Smooth muscle cell (in vitro differentiated cells): ENCODE measurements around the gene RAB3C. TPM values are rescaled to one million over a fixed set of nuclear protein-coding genes. Genes with fewer than 3 reads are reported as not detected.

Source experiments
- DNase-seq: peaks from one replicate; lab custom pipeline; 2025; ENCODE audit not compliant: unreplicated experiment; lab: John Stamatoyannopoulos, UW
- H2AFZ ChIP-seq: fragments of 200-600 bp; sonication (generic); 2 replicates; pipeline ENCODE4 v1.6.0; 2016; ENCODE audit warnings: antibody characterized with exemption, low read depth, mild to moderate bottlenecking
- H3F3A ChIP-seq: fragments of 200-600 bp; sonication (generic); 2 replicates; pipeline ENCODE4 v1.6.0; 2017; ENCODE audit warnings: antibody characterized with exemption, low read depth
- H3K27ac ChIP-seq: fragments of 200-600 bp; sonication (generic); 2 replicates; pipeline ENCODE4 v1.5.1; 2016; ENCODE audit warnings: low read depth, mild to moderate bottlenecking
- H3K27me3 ChIP-seq: fragments of 200-600 bp; sonication (generic); 2 replicates; pipeline ENCODE4 v1.6.1; 2016; ENCODE audit warnings: low read depth, mild to moderate bottlenecking
- H3K36me3 ChIP-seq: fragments of 200-600 bp; sonication (generic); 2 replicates; pipeline ENCODE4 v1.5.1; 2016; ENCODE audit warnings: low read depth
- H3K4me1 ChIP-seq: fragments of 200-600 bp; sonication (generic); 2 replicates; pipeline ENCODE4 v1.5.1; 2016; ENCODE audit warnings: low read depth
- H3K4me2 ChIP-seq: fragments of 200-600 bp; sonication (generic); 2 replicates; pipeline ENCODE4 v1.6.0; 2016; ENCODE audit warnings: mild to moderate bottlenecking
- H3K4me3 ChIP-seq: fragments of 200-600 bp; sonication (generic); 2 replicates; pipeline ENCODE4 v1.5.1; 2016; ENCODE audit warnings: mild to moderate bottlenecking
- H3K79me2 ChIP-seq: fragments of 200-600 bp; sonication (generic); 2 replicates; pipeline ENCODE4 v1.6.0; 2016; ENCODE audit warnings: low read depth, mild to moderate bottlenecking
- H3K9ac ChIP-seq: fragments of 200-600 bp; sonication (generic); 2 replicates; pipeline ENCODE4 v1.6.0; 2016; ENCODE audit warnings: low read depth
- H3K9me3 ChIP-seq: fragments of 200-600 bp; sonication (generic); replicated peaks from 2 replicates; pipeline ENCODE4 v1.5.1; 2016; ENCODE audit warnings: low read depth
- H4K20me1 ChIP-seq: fragments of 200-600 bp; sonication (generic); 2 replicates; pipeline ENCODE4 v1.6.0; 2016; ENCODE audit warnings: low read depth
- CTCF ChIP-seq: fragments of 200-600 bp; sonication (generic); IDR thresholded peaks from 2 replicates; pipeline ENCODE4 v1.5.1; 2017; ENCODE audit warnings: borderline replicate concordance, mild to moderate bottlenecking, antibody characterized with exemption; ENCODE audit not compliant: insufficient read depth, poor library complexity, severe bottlenecking
- WGBS: methylation state at CpG from one replicate; pipeline ENCODE4 v1.1.7; 2016; ENCODE audit warnings: low lambda C conversion rate; 5-methylcytosine and 5-hydroxymethylcytosine counted together
- polyA plus RNA-seq: library from polyadenylated mRNA; unstranded; fragments of >200 nt; fragmentation: Nextera tagmentation; extraction: Ambion mirVana; gene quantifications from 2 replicates; pipeline ENCODE4 v1.2.1, GENCODE V29; 2016
- total RNA-seq: library from RNA; depleted of rRNA; stranded (reverse); fragments of >200 nt; gene quantifications from 2 replicates; pipeline ENCODE4 v1.2.3, GENCODE V29; 2014

RAB3C gene
- total and polyA plus RNA-seq, 2 experiments from 2014 or later: 0.10 to 1.1 TPM

GRCh38 chr5:58898538-58898937, 315.7 kb downstream of the RAB3C start:
- no peak for TF ChIP-seq CTCF
- no peak overlapping the region for H3K4me2 ChIP-seq
- no peak overlapping the region for H3K4me3 ChIP-seq
- no peak overlapping the region for H2AFZ ChIP-seq
- H3K79me2 ChIP-seq: no peaks in the 10 kb centered on the region
- no peak for DNase-seq
- no peaks in the 10 kb centered on the region for H4K20me1 ChIP-seq
- H3K27ac ChIP-seq: no peak overlapping the region
- H3F3A ChIP-seq: no peaks in the 10 kb centered on the region
- no peaks in the 10 kb centered on the region for H3K9me3 ChIP-seq
- H3K4me1 ChIP-seq: no peaks in the 10 kb centered on the region
- H3K9ac ChIP-seq: no peak overlapping the region
- H3K36me3 ChIP-seq: no peaks in the 10 kb centered on the region
- H3K27me3 ChIP-seq: no peaks in the 10 kb centered on the region

GRCh38 chr5:58901271-58901670, 318.4 kb downstream of the RAB3C start:
- no peak for TF ChIP-seq CTCF
- H3K4me3 ChIP-seq: no peak overlapping the region
- H3K27ac ChIP-seq: no peak overlapping the region
- no peaks in the 10 kb centered on the region for H3K4me1 ChIP-seq
- H3K9ac ChIP-seq: no peak overlapping the region
- 89% methylated on average over 11 of the region's 11 CpGs for WGBS
- no peaks in the 10 kb centered on the region for H4K20me1 ChIP-seq
- no peaks in the 10 kb centered on the region for H3K9me3 ChIP-seq
- no peaks in the 10 kb centered on the region for H3K36me3 ChIP-seq
- no peaks in the 10 kb centered on the region for H3K79me2 ChIP-seq
- H3K27me3 ChIP-seq: no peaks in the 10 kb centered on the region
- no peak for DNase-seq
- H3F3A ChIP-seq: no peaks in the 10 kb centered on the region
- H3K4me2 ChIP-seq: no peak overlapping the region
- no peak overlapping the region for H2AFZ ChIP-seq

GRCh38 chr5:58902305-58902704, 319.4 kb downstream of the RAB3C start:
- Histone ChIP-seq H4K20me1 (no peaks in the 10 kb centered on the region), H3K4me1 (no peaks in the 10 kb centered on the region), H2AFZ (no peak overlapping the region), H3F3A (no peaks in the 10 kb centered on the region), H3K9ac (no peak overlapping the region), H3K36me3 (no peaks in the 10 kb centered on the region), H3K4me3 (no peak overlapping the region), H3K27ac (no peak overlapping the region), H3K27me3 (no peaks in the 10 kb centered on the region), H3K4me2 (no peak overlapping the region), H3K9me3 (no peaks in the 10 kb centered on the region), H3K79me2 (no peaks in the 10 kb centered on the region)
- no peak for DNase-seq
- TF ChIP-seq CTCF: no peak

GRCh38 chr5:58902765-58903164, 319.9 kb downstream of the RAB3C start:
- DNase-seq: no peak
- Histone ChIP-seq H3F3A (no peaks in the 10 kb centered on the region), H3K9ac (no peak overlapping the region), H3K4me1 (no peaks in the 10 kb centered on the region), H2AFZ (no peak overlapping the region), H3K79me2 (no peaks in the 10 kb centered on the region), H3K4me2 (no peak overlapping the region), H3K4me3 (no peak overlapping the region), H3K9me3 (no peaks in the 10 kb centered on the region), H3K27ac (no peak overlapping the region), H3K36me3 (no peaks in the 10 kb centered on the region), H3K27me3 (no peaks in the 10 kb centered on the region), H4K20me1 (no peaks in the 10 kb centered on the region)
- TF ChIP-seq CTCF: no peak
- 90% methylated on average over 2 of the region's 2 CpGs for WGBS
